HG02642 (cell line): ENCODE results near the gene RNF103.
"Not testable (repeated sequence)": the region's sequence is repeated elsewhere in the genome, so short reads cannot be mapped to it uniquely, and the experiment has no call there.

ENCODE experiments used
- ATAC-seq: cut with Tn5 transposase; IDR thresholded peaks from one replicate; pipeline ENCODE4 v1.9.1; 2021; ENCODE audit warnings: mild to moderate bottlenecking; ENCODE audit not compliant: unreplicated experiment, poor library complexity

RNF103 gene

GRCh38 chr2:86623494-86624266 lies at the start of gene RNF103:
RNF103 (minus strand) TSS chr2:86623865; CDS start chr2:86622886, 979 bp downstream.
- peak; percentile 85 for ATAC-seq

- no peak for ATAC-seq
These were observed 49.3 kb upstream of the RNF103 start for GRCh38 chr2:86673011-86673410.

DNA sequence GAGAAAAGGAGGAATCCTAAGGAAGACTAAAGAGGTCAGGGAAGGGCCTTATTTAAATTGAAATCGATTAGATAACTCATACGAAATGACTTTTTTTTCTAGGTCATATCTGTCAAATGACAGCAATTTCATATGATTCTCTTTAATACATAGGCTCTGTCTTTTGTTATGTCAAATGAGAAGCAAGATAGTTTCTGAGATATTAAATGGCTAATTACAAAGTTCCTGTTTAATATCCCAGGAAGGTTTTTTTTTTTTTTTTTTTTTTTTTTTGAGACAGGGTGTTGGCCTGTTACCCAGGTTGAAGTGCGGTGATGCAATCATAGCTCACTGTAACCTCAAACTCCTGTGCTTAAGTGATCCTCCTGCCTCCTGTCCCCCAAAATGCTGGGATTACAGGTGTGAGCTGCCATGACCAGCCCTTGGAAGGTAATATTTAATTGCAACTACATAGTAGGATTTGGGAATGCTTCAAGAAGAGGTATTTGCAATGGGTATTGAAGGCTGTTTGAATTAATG lies 48.4 kb upstream of the RNF103 start:
- no peak for ATAC-seq

DNA sequence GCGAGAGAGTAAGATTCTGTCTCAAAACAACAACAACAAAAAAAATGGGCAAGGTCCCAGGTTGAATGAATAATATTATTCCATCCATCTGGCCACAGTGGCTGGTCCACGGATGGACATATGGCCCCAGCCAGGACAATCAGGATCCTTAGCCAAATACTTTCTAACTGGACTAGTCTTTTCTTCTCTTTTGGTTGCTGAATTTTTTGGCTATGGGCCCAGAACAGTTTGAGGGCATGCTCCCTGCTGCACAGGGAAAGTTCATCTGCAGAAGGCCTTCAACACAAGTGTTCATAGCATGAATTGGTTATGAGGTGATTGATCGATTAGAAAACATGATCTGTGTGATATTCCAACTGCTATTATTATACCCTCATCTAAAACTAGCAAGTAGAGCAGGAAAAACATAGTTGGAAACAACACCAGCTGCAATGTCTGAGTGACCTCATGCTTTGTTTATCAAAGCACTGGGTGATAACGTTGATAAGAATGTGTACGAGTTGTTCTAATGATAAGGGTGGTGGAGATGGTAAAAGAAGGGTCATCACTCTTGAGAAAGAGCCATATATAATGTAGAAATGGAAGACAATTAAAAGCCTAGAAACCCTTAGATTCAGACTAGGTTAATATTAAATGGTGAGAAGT lies 47.8 kb upstream of the RNF103 start:
- no peak for ATAC-seq

DNA sequence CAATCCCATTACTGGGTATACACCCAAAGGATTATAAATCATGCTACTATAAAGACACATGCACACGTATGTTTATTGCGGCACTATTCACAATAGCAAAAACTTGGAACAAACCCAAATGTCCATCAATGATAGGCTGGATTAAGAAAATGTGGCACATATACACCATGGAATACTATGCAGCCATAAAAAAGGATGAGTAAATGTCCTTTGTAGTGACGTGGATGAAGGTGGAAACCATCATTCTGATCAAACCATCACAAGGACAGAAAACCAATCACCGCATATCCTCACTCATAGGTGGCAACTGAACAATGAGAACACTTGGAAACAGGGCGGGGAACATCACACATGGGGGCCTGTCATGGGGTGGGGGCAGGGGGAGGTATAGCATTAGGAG lies 45.7 kb upstream of the RNF103 start:
- not testable (repeated sequence) for ATAC-seq

DNA sequence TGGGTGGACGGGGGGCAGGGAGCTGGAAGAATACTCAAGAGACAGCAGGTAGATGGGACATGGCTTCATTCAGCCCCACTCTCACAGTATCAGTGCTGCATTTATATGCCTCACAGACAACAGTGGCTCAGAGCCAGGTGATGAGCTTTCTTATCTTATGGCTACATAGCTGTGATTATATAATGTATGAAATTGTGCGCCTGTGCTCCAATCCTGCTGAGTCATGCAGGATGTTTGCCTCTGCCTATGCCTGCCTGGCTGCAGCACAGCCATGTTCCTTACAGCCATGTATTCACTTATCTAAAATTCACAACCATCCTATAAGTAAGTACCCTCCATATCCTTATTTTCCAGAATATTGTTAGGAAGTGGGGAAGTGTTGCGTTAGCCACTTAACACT lies 37.7 kb upstream of the RNF103 start:
- ATAC-seq = no peak

GRCh38 chr2:86650188-86650587 lies 26.5 kb upstream of the RNF103 start:
- ATAC-seq = no peak

DNA sequence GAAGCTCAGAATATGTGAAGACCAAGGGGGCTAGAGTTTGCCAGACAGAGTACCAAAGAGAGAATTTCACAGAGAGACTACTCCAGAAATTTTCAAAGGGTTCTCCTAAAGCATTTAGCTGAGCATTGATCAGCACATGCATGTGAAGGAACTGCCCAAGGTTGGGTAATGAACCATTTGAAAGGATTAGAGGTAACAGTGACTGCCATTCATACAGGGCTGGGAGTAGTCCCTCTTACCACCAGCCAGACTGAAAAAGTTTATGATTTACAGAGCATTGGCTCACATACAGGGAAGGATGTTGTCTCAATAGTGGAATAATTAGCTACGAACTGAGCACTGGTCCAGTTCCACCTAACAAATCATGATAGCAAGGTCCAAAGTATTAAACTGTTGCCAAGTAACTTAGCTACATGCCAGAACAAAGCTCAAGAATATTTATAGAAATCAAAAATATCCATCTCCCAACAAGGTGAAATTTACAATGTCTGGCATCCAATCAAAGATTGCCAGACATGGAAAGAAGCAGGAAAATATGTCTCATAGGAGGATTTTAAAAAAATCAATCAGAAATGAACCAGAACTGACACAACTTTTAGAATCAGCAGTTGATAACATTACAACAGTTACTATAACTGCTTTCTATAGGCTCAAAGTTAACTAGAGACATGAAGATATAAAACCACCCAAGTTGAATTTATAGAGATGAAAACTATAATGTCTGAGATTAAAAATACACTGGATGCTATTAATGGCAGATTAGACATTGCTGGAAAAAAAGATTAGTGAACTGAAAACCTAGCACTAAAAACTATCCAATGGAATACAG lies 25.7 kb upstream of the RNF103 start:
- ATAC-seq = no peak

GRCh38 chr2:86648681-86649080 lies 25.0 kb upstream of the RNF103 start:
- no peak for ATAC-seq

GRCh38 chr2:86646865-86647264 lies 23.2 kb upstream of the RNF103 start:
- ATAC-seq = no peak

- ATAC-seq = no peak
These were observed 22.7 kb upstream of the RNF103 start for GRCh38 chr2:86646329-86646728.

- ATAC-seq = no peak
These were observed 22.1 kb upstream of the RNF103 start for GRCh38 chr2:86645752-86646151.

GRCh38 chr2:86638712-86639111 lies 15.0 kb upstream of the RNF103 start:
- ATAC-seq = no peak

DNA sequence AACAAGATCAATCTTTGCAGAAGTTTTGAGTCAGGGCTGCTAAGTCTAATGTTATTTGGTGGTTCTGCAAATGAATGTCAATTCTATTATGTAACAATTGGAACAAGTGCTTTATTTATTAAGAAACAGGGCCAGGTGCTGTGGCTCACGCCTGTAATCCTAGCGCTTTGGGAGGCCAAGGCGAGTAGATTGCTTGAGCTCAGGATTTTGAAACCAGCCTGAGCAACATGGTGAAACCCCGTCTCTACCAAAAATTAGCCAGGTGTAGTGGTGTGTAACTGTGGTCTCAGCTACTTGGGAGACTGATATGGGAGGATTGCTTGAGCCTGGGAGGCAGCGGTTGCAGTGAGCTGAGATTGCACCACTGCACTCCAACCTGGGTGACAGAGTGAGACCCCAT lies 13.2 kb upstream of the RNF103 start:
- no peak for ATAC-seq

DNA sequence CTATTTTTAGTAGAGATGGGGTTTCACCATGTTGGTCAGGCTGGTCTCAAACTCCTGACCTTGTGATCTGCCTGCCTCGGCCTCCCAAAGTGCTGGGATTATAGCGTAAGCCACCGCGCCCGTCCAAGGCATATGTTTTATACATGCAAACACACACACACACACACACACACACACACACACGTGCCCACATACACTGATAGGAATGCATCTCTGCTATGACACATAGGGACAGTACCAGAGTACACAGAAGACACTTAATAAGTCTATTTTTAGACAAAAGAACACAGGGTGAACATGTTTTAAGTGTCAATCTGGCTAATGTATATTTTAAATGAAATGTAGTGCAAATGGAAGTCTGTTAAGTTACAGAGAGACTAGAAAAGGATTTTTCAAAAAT lies 10.7 kb upstream of the RNF103 start:
- no peak for ATAC-seq

DNA sequence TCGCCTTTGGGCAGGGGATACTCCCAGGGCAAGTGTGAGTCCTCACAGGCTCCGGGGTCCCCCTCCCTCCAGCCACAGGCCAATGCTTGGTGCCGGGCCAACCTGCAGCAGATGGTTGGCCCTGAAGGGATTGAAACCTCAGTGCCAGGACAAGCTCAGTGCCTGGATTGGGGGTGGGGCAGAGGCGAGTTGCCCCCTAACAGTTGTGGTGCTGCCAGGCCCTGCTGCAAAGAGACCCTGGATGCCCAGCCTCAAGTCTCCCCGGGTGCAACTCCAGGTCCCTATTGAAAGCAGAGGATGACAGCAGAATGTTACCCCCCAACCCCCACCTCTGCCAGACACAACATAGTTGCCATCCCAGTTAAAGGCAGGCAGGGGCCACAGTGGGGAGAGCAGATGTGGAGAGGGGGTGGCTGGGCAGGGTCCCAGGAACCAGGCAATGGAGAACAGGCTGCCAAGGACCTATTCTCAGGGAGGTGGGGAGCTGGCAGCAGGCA lies 9.5 kb upstream of the RNF103 start:
- ATAC-seq = no peak

- ATAC-seq = no peak
These were observed 9.0 kb upstream of the RNF103 start for GRCh38 chr2:86632672-86633071.

GRCh38 chr2:86631846-86632485 lies 8.3 kb upstream of the RNF103 start:
- ATAC-seq = no peak

- no peak for ATAC-seq
These were observed 4.4 kb upstream of the RNF103 start for GRCh38 chr2:86628091-86628522.

DNA sequence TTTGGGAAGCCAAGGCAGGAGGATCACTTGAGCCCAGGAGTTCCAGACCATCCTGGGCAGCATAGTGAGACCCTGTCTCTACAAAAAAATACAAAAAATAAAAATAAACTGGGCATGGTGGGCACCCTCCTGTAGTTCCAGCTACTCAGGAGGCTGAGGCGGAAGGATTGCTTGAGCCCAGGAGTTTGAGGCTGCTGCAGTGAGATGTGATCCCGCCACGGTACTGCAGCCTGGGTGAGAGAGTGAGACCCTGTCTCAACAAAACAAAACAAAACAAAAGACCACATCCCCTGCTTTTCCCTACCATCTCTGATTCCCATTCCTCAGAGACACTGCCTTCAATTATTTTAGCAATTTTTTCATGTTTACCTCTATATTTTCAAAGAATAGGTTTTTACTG lies 3.9 kb upstream of the RNF103 start:
- ATAC-seq = no peak
